ENCODE data around the gene MMP19. TPM values are rescaled to one million over a fixed set of nuclear protein-coding genes. Genes with fewer than 3 reads are reported as not detected.

Gene MMP19, protein sequence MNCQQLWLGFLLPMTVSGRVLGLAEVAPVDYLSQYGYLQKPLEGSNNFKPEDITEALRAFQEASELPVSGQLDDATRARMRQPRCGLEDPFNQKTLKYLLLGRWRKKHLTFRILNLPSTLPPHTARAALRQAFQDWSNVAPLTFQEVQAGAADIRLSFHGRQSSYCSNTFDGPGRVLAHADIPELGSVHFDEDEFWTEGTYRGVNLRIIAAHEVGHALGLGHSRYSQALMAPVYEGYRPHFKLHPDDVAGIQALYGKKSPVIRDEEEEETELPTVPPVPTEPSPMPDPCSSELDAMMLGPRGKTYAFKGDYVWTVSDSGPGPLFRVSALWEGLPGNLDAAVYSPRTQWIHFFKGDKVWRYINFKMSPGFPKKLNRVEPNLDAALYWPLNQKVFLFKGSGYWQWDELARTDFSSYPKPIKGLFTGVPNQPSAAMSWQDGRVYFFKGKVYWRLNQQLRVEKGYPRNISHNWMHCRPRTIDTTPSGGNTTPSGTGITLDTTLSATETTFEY
- total RNA-seq (ENCODE audit: unreplicated experiment): 0.15 TPM
- long read RNA-seq: 0 reads

DNA sequence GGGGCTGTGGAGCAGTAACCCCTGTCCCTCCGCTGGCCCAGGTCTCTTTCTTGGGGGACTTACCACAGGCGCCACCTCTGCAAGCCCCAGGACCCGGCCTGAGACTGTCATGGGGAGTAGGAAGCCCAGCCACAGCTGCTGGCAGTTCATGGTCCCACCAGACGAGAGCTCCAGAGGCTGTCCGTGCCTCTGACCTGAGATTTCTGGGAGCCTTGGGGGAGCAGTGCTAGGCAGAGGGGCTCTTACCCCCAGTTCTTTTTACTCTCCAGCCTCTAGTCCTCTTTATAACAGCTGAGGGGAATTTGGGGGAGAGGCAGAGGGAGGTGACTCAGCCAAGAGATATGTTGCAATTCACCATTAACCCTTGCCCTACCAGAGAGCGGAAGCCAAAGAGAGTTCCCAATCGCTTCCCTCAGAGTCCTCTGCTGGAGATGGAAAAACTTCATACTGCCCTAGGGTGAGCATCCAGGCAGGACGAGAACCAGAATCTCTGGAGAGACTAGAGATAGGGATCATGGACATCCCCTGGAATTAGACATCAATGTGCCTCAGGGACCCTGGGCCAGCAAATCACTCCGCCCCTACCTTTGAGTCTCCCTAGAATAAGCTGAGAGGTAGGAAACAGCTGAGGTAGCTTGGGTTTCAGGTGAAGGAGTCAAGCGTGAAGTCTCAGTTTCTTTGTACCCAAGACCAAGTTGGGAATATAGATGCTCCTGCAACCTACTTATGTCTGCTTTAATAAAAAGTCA lies at the start of gene MMP19:
MMP19 (minus strand) TSS at position 256 of the 749 bp plus-strand sequence; CDS start at position 150, 106 bp downstream.
- Mint-ChIP-seq H3K4me1 (ENCODE audit: unreplicated experiment) (peaks cover 4% of the 10 kb centered on the region), H3K36me3 (ENCODE audit: low read depth, unreplicated experiment) (peaks cover 6% of the 10 kb centered on the region), H3K27ac (ENCODE audit: unreplicated experiment) (peak within 1 kb of the TSS; percentile 70), H3K4me3 (ENCODE audit: unreplicated experiment) (no peak within 1 kb of the TSS), H3K9me3 (ENCODE audit: unreplicated experiment) (no peaks in the 10 kb centered on the region), H3K27me3 (ENCODE audit: unreplicated experiment) (peaks cover 10% of the 10 kb centered on the region)
- TF ChIP-seq, protein P1, sequence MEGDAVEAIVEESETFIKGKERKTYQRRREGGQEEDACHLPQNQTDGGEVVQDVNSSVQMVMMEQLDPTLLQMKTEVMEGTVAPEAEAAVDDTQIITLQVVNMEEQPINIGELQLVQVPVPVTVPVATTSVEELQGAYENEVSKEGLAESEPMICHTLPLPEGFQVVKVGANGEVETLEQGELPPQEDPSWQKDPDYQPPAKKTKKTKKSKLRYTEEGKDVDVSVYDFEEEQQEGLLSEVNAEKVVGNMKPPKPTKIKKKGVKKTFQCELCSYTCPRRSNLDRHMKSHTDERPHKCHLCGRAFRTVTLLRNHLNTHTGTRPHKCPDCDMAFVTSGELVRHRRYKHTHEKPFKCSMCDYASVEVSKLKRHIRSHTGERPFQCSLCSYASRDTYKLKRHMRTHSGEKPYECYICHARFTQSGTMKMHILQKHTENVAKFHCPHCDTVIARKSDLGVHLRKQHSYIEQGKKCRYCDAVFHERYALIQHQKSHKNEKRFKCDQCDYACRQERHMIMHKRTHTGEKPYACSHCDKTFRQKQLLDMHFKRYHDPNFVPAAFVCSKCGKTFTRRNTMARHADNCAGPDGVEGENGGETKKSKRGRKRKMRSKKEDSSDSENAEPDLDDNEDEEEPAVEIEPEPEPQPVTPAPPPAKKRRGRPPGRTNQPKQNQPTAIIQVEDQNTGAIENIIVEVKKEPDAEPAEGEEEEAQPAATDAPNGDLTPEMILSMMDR (IDR thresholded peaks at IDR 0.05; ENCODE audit: unreplicated experiment): no peak
- no peak for DNase-seq (ENCODE audit: low spot score)

DNA sequence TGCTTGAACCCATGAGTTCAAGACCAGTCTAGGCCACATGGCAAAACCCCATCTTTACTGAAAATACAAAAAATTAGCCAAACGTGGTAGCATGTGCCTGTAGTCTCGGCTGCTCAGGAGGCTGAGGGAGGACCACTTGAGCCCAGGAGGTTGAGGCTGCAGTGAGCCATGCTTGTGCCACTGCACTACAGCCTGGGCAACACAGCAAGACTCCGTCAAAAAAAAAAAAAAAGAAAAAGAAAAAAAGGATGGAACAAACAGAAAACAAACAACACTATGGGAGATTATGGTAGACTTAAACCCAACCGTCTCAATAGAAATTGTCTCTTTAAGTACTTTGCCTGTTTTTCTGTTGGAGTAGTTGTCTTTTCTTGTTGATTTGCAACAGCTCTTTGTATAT lies 48.6 kb upstream of the MMP19 start:
- peaks cover 7% of the 10 kb centered on the region for H3K36me3 Mint-ChIP-seq (ENCODE audit: low read depth, unreplicated experiment)
- H3K27me3 Mint-ChIP-seq (ENCODE audit: unreplicated experiment): peaks cover 2% of the 10 kb centered on the region
- no peaks in the 10 kb centered on the region for H3K4me1 Mint-ChIP-seq (ENCODE audit: unreplicated experiment)
- DNase-seq (ENCODE audit: low spot score): no peak
- no peaks in the 10 kb centered on the region for H3K9me3 Mint-ChIP-seq (ENCODE audit: unreplicated experiment)
- H3K27ac Mint-ChIP-seq (ENCODE audit: unreplicated experiment): no peak overlapping the region
- TF ChIP-seq, protein P1 (IDR thresholded peaks at IDR 0.05; ENCODE audit: unreplicated experiment): no peak
- H3K4me3 Mint-ChIP-seq (ENCODE audit: unreplicated experiment): no peak overlapping the region

DNA sequence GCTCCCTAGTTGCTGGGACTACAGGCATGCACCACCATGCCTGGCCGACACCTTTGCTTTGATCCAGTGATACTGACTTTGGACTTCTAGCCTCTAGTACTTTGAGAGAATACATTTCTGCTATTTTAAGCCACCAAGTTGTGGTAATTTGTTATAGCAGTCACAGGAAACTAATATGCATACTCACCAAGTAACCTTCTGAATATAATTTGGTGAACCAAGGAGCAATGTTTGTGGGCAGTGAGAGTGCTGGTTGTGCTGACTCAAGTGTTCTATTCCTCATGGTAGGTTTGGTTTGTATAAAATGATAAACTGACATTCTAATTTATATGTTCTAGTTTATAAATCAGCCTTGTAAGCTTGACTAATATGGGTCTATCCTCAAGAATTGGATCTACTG lies 42.4 kb upstream of the MMP19 start:
- Mint-ChIP-seq H3K36me3 (ENCODE audit: low read depth, unreplicated experiment) (peaks cover 4% of the 10 kb centered on the region), H3K4me3 (ENCODE audit: unreplicated experiment) (no peak overlapping the region), H3K27ac (ENCODE audit: unreplicated experiment) (no peak overlapping the region), H3K27me3 (ENCODE audit: unreplicated experiment) (peaks cover 1% of the 10 kb centered on the region), H3K4me1 (ENCODE audit: unreplicated experiment) (peaks cover 2% of the 10 kb centered on the region), H3K9me3 (ENCODE audit: unreplicated experiment) (no peaks in the 10 kb centered on the region)
- TF ChIP-seq, protein P1 (IDR thresholded peaks at IDR 0.05; ENCODE audit: unreplicated experiment): no peak
- no peak for DNase-seq (ENCODE audit: low spot score)

DNA sequence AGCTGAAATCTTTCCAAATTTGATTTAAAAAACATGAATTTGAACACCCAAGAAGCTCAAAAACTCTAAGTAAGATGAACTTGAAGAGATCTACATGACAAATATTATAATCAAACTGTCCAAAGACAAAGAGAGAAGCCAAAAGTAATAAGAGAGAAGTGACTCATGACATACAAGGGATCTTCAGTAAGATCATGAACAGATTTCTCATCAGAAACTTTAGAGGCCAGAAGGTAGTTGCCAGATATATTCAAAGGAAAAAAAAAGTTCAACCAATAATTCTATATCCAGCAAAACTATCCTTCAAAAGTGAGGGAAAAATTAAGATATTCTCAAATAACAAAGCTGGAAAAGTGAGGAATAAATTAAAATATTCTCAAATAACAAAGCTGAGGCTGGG lies 35.1 kb upstream of the MMP19 start:
- Mint-ChIP-seq H3K27me3 (ENCODE audit: unreplicated experiment) (peaks cover 1% of the 10 kb centered on the region), H3K4me3 (ENCODE audit: unreplicated experiment) (no peak overlapping the region), H3K27ac (ENCODE audit: unreplicated experiment) (no peak overlapping the region), H3K9me3 (ENCODE audit: unreplicated experiment) (no peaks in the 10 kb centered on the region), H3K4me1 (ENCODE audit: unreplicated experiment) (peaks cover 2% of the 10 kb centered on the region), H3K36me3 (ENCODE audit: low read depth, unreplicated experiment) (peaks cover 4% of the 10 kb centered on the region)
- DNase-seq (ENCODE audit: low spot score): no peak
- TF ChIP-seq, protein P1 (IDR thresholded peaks at IDR 0.05; ENCODE audit: unreplicated experiment): no peak

Measured in endothelial cell (in vitro differentiated cells).